Mesodermal cell (in vitro differentiated cells): ENCODE data around the gene MRPL55.

ENCODE experiments used
- H3K27ac ChIP-seq: 2 replicates; pipeline ENCODE4 v1.7.0; 2013; ENCODE audit warnings: mild to moderate bottlenecking, low read depth, low read length, moderate library complexity; ENCODE audit not compliant: severe bottlenecking
- H3K36me3 ChIP-seq: 2 replicates; pipeline ENCODE4 v1.7.1; 2013; ENCODE audit warnings: mild to moderate bottlenecking, low read length, moderate library complexity; ENCODE audit not compliant: control insufficient read depth, insufficient read depth
- H3K4me1 ChIP-seq: one replicate; pipeline ENCODE4 v1.7.1; 2013; ENCODE audit warnings: mild to moderate bottlenecking, low read length; ENCODE audit not compliant: insufficient read depth, control insufficient read depth, poor library complexity, severe bottlenecking
- H3K4me3 ChIP-seq: 2 replicates; pipeline ENCODE4 v1.7.0; 2013; ENCODE audit warnings: low read length, control low read depth, mild to moderate bottlenecking; ENCODE audit not compliant: insufficient read depth, poor library complexity, severe bottlenecking; ENCODE audit errors: extremely low read depth
- H3K9me3 ChIP-seq: 2 replicates; pipeline ENCODE4 v1.7.1; 2013; ENCODE audit warnings: mild to moderate bottlenecking, low read length, moderate library complexity; ENCODE audit not compliant: control insufficient read depth
- WGBS, 2 experiments: methylation state at CpG; one replicate each; pipeline ENCODE4 v1.1.5; 2013; ENCODE audit warnings: missing lambda C conversion rate in 2 of 2; ENCODE audit not compliant: insufficient coverage in 2 of 2; 5-methylcytosine and 5-hydroxymethylcytosine counted together

Gene MRPL55

DNA sequence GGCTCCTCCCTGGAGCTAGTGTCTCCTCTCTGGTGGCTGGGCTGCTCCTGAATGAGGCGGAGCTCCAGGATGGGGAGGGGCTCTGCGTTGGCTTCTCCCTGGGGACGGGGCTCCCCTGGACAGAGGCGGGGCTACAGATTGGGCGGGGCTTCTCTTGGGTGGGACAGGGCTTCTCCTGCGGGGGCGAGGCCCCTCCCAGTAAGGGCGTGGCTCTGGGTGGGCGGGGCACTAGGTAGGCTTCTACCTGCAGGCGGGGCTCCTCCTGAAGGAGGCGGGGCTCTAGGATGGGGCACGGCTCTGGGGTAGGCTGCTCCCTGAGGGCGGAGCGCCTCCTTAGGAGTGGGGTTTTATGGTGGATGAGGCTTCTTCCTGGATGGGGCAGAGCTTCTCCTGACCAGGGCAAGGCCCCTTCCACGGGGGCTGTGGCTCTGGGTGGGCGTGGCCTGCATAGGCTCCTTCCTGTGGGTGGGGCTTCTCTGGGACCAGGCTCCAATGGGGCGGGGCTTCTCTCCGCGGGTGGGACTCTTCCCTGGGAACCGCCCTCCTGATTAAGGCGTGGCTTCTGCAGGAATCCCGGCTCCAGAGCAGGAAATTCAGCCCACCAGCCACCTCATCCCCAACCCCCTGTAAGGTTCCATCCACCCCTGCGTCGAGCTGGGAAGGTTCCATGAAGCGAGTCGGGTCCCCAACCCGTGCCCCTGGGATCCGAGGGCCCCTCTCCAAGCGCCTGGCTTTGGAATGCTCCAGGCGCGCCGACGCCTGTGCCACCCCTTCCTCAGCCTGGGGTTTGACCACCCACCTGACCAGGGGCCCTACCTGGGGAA is 49.3 kb downstream of the MRPL55 start:
- Histone ChIP-seq H3K9me3 (no peaks in the 10 kb centered on the region), H3K4me3 (no peak overlapping the region), H3K27ac (no peak overlapping the region), H3K36me3 (no peaks in the 10 kb centered on the region), H3K4me1 (peaks cover 5% of the 10 kb centered on the region)
- WGBS, 2 experiments = 39% methylated on average over 16 to 27 of the region's 33 CpGs

DNA sequence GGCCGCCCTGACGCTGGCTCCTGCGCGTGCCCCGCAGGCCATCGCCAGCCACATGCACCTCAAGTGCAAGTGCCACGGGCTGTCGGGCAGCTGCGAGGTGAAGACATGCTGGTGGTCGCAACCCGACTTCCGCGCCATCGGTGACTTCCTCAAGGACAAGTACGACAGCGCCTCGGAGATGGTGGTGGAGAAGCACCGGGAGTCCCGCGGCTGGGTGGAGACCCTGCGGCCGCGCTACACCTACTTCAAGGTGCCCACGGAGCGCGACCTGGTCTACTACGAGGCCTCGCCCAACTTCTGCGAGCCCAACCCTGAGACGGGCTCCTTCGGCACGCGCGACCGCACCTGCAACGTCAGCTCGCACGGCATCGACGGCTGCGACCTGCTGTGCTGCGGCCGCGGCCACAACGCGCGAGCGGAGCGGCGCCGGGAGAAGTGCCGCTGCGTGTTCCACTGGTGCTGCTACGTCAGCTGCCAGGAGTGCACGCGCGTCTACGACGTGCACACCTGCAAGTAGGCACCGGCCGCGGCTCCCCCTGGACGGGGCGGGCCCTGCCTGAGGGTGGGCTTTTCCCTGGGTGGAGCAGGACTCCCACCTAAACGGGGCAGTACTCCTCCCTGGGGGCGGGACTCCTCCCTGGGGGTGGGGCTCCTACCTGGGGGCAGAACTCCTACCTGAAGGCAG is 50.0 kb downstream of the MRPL55 start:
- H3K9me3 ChIP-seq = no peaks in the 10 kb centered on the region
- 35 to 46% methylated on average over 62 to 64 of the region's 66 CpGs for WGBS, 2 experiments
- H3K4me1 ChIP-seq = peaks cover 5% of the 10 kb centered on the region
- no peak overlapping the region for H3K27ac ChIP-seq
- H3K4me3 ChIP-seq = no peak overlapping the region
- H3K36me3 ChIP-seq = no peaks in the 10 kb centered on the region

DNA sequence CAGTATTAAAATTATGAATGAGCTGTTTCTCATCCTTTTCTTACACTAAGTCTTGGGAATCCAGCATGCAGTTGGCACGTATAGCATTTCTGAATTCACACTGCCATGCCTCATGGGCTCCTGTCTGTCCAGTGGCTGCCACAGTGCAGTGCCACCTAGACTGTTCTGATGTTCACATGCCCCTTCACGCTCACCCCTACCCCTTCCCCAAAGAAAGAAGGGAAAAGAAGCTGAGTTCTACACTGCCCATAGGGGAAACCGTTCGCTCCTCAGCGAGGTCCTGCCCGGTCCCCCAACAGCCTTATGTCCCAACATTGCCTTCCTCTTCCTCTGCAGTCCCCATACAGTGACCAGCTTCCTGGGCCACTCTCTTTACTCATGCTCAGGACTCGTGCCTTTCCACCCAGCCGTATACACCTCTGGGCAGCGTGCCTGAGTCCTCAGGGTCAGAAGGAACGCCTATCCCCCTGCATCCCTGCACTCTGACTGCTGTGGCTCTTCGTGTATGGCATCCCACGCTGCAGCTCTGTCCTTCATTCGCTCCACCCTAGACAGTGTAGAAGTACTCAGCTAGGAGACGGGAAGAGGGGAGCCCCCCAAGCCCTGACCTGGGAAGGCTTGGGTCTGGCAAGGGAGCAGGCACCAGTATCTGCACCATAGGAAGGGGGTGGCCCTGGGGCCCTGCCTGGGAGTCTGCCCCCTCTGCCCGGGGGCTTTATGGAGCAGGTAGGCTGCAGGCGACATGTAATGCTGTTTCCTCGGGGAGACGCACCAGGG is 50.7 kb downstream of the MRPL55 start:
- 71 to 73% methylated on average over 13 to 18 of the region's 18 CpGs for WGBS, 2 experiments
- H3K36me3 ChIP-seq = no peaks in the 10 kb centered on the region
- no peak overlapping the region for H3K27ac ChIP-seq
- H3K9me3 ChIP-seq = no peaks in the 10 kb centered on the region
- peaks cover 5% of the 10 kb centered on the region for H3K4me1 ChIP-seq
- no peak overlapping the region for H3K4me3 ChIP-seq
